Trophoblast cell (in vitro differentiated cells and primary cell): ENCODE measurements around the gene IFNA1. TPM values are rescaled to one million over a fixed set of nuclear protein-coding genes. Genes with fewer than 3 reads are reported as not detected.

ENCODE experiments used
- DNase-seq, 2 donors: peaks; one replicate each; pipeline ENCODE4 v3.0.0-alpha.2; 2016
- H2AFZ ChIP-seq: 2 replicates; pipeline ENCODE4 v1.6.1; 2013; ENCODE audit warnings: low read length, moderate library complexity, mild to moderate bottlenecking; ENCODE audit not compliant: insufficient read depth, poor library complexity
- H2AK5ac ChIP-seq: 2 replicates; pipeline ENCODE4 v1.6.1; 2013; ENCODE audit warnings: mild to moderate bottlenecking, low read length
- H2BK120ac ChIP-seq: 2 replicates; pipeline ENCODE4 v1.6.1; 2013; ENCODE audit warnings: low read length, mild to moderate bottlenecking, moderate library complexity; ENCODE audit not compliant: insufficient read depth, poor library complexity
- H2BK12ac ChIP-seq: 2 replicates; pipeline ENCODE4 v1.6.1; 2013; ENCODE audit warnings: mild to moderate bottlenecking, low read length, moderate library complexity
- H2BK5ac ChIP-seq: 2 replicates; pipeline ENCODE4 v1.6.1; 2013; ENCODE audit warnings: low read length, low read depth, moderate library complexity, mild to moderate bottlenecking; ENCODE audit not compliant: poor library complexity
- H3K14ac ChIP-seq: 2 replicates; pipeline ENCODE4 v1.6.1; 2013; ENCODE audit warnings: mild to moderate bottlenecking, low read length
- H3K18ac ChIP-seq: 2 replicates; pipeline ENCODE4 v1.6.1; 2013; ENCODE audit warnings: mild to moderate bottlenecking, low read length
- H3K23ac ChIP-seq: 2 replicates; pipeline ENCODE4 v1.6.1; 2013; ENCODE audit warnings: low read length
- H3K27ac ChIP-seq: 2 replicates; pipeline ENCODE4 v1.5.1; 2013; ENCODE audit warnings: low read depth, mild to moderate bottlenecking, inconsistent platforms, low read length, moderate library complexity
- H3K27me3 ChIP-seq: 2 replicates; pipeline ENCODE4 v1.6.1; 2013; ENCODE audit warnings: inconsistent platforms, mild to moderate bottlenecking, low read length, moderate library complexity; ENCODE audit not compliant: insufficient read depth
- H3K36me3 ChIP-seq, 2 experiments: 1 replicate in 1 of 2; 2 replicates in 1 of 2; pipeline ENCODE4 v1.6.1; 2013; ENCODE audit warnings: low read length in 2 of 2, mild to moderate bottlenecking in 2 of 2, moderate library complexity in 1 of 2; ENCODE audit not compliant: insufficient read depth in 2 of 2, control insufficient read depth in 1 of 2
- H3K4ac ChIP-seq: 2 replicates; pipeline ENCODE4 v1.6.1; 2013; ENCODE audit warnings: low read depth, mild to moderate bottlenecking, low read length, moderate library complexity
- H3K4me1 ChIP-seq, 2 experiments: 1 replicate in 1 of 2; 2 replicates in 1 of 2; pipeline ENCODE4 v1.6.1; 2013; ENCODE audit warnings: low read length in 2 of 2, mild to moderate bottlenecking in 2 of 2, moderate library complexity in 1 of 2; ENCODE audit not compliant: insufficient read depth in 2 of 2, control insufficient read depth in 1 of 2
- H3K4me2 ChIP-seq: 2 replicates; pipeline ENCODE4 v1.6.1; 2013; ENCODE audit warnings: inconsistent platforms, mild to moderate bottlenecking, low read length, moderate library complexity
- H3K4me3 ChIP-seq: 2 replicates; pipeline ENCODE4 v1.5.1; 2013; ENCODE audit warnings: mild to moderate bottlenecking, low read depth, low read length, inconsistent platforms
- H3K79me1 ChIP-seq: one replicate; pipeline ENCODE4 v1.6.1; 2013; ENCODE audit warnings: low read length
- H3K79me2 ChIP-seq: 2 replicates; pipeline ENCODE4 v1.6.1; 2013; ENCODE audit warnings: low read length, mild to moderate bottlenecking; ENCODE audit not compliant: control insufficient read depth, insufficient read depth, poor library complexity
- H3K9ac ChIP-seq: 2 replicates; pipeline ENCODE4 v1.6.1; 2013; ENCODE audit warnings: mild to moderate bottlenecking, low read length
- H3K9me3 ChIP-seq: 2 replicates; pipeline ENCODE4 v1.6.1; 2013; ENCODE audit warnings: low read depth, mild to moderate bottlenecking, control low read depth, inconsistent platforms, low read length; ENCODE audit not compliant: insufficient read depth
- H4K12ac ChIP-seq: 2 replicates; pipeline ENCODE4 v1.6.1; 2013; ENCODE audit warnings: low read depth, mild to moderate bottlenecking, low read length, moderate library complexity
- H4K8ac ChIP-seq: 2 replicates; pipeline ENCODE4 v1.6.1; 2013; ENCODE audit warnings: low read depth, mild to moderate bottlenecking, low read length, moderate library complexity
- H4K91ac ChIP-seq: one replicate; pipeline ENCODE4 v1.6.1; 2013; ENCODE audit warnings: low read depth, mild to moderate bottlenecking, low read length, moderate library complexity
- WGBS: extraction: QIAGEN DNeasy Blood & Tissue Kit; methylation state at CpG from one replicate; pipeline ENCODE4 v1.1.7; 2013; ENCODE audit warnings: missing lambda C conversion rate; ENCODE audit not compliant: insufficient read length, insufficient coverage; ENCODE audit errors: extremely low coverage; 5-methylcytosine and 5-hydroxymethylcytosine counted together
- polyA plus RNA-seq: library from polyadenylated mRNA; stranded (reverse); fragments of 200-250 nt; gene quantifications from 2 replicates; pipeline ENCODE4 v1.2.3, GENCODE V29; 2013

Gene IFNA1
- 0.08 and 0.10 TPM in 2 replicates for polyA plus RNA-seq

GRCh38 chr9:21440139-21440538, at the start of gene IFNA1:
Gene IFNA1, plus strand, starts transcription at chr9:21440439. Its CDS starts 69 bp downstream, at chr9:21440508.
- no peak within 1 kb of the TSS for H2AFZ ChIP-seq
- H3K23ac ChIP-seq: no peak within 1 kb of the TSS

GRCh38 chr9:21392270-21392669, 48.0 kb upstream of the IFNA1 start:
- Histone ChIP-seq H4K12ac (no peak overlapping the region), H3K36me3 (no peaks in the 10 kb centered on the region), H3K4me2 (no peak overlapping the region), H4K8ac (no peak overlapping the region), H2AFZ (no peak overlapping the region), H3K27me3 (no peaks in the 10 kb centered on the region), H2BK5ac (no peak overlapping the region), H3K9me3 (no peaks in the 10 kb centered on the region), H3K79me1 (no peaks in the 10 kb centered on the region), H3K23ac (no peak overlapping the region), H3K4me1 (no peaks in the 10 kb centered on the region), H3K18ac (no peak overlapping the region), H2BK120ac (no peak overlapping the region), H3K14ac (no peak overlapping the region), H2AK5ac (no peak overlapping the region), H3K4ac (no peak overlapping the region), H2BK12ac (no peak overlapping the region), H3K4me3 (no peak overlapping the region), H3K79me2 (no peaks in the 10 kb centered on the region), H3K27ac (no peak overlapping the region), H4K91ac (no peak overlapping the region), H3K9ac (no peak overlapping the region)
- DNase-seq: peak; percentile 15 to 65
- no CpG with 5 or more reads among the region's 6 CpGs for WGBS

More at GRCh38 chr9:21440139-21440538, at the start of gene IFNA1:
- WGBS: no CpG with 5 or more reads among the region's 4 CpGs
- Histone ChIP-seq H3K36me3 (no peaks in the 10 kb centered on the region), H4K8ac (no peak within 1 kb of the TSS), H4K12ac (no peak within 1 kb of the TSS), H2BK5ac (no peak within 1 kb of the TSS), H3K4me2 (no peak within 1 kb of the TSS), H4K91ac (no peak within 1 kb of the TSS), H3K9ac (no peak within 1 kb of the TSS), H3K4me3 (no peak within 1 kb of the TSS), H2AK5ac (no peak within 1 kb of the TSS), H3K79me2 (no peaks in the 10 kb centered on the region), H3K27ac (no peak within 1 kb of the TSS), H2BK12ac (no peak within 1 kb of the TSS), H3K4me1 (peaks cover 0 to 3% of the 10 kb centered on the region in 2 experiments), H3K79me1 (no peaks in the 10 kb centered on the region), H2BK120ac (no peak within 1 kb of the TSS), H3K27me3 (no peaks in the 10 kb centered on the region), H3K4ac (no peak within 1 kb of the TSS), H3K18ac (no peak within 1 kb of the TSS), H3K9me3 (no peaks in the 10 kb centered on the region), H3K14ac (no peak within 1 kb of the TSS)
- no peak for DNase-seq

- H3K18ac ChIP-seq: no peak overlapping the region
- no peaks in the 10 kb centered on the region for H3K79me2 ChIP-seq
- H3K4me1 ChIP-seq: no peaks in the 10 kb centered on the region
- H3K14ac ChIP-seq: no peak overlapping the region
- no peak overlapping the region for H4K91ac ChIP-seq
- H4K8ac ChIP-seq: peak overlapping the region; percentile 69
- no peak overlapping the region for H3K4ac ChIP-seq
- no peak overlapping the region for H2BK5ac ChIP-seq
- H2BK120ac ChIP-seq: no peak overlapping the region
- no peak overlapping the region for H3K23ac ChIP-seq
- no peaks in the 10 kb centered on the region for H3K9me3 ChIP-seq
- H2BK12ac ChIP-seq: no peak overlapping the region
- peak; percentile 17 to 55 for DNase-seq
- peak overlapping the region; percentile 24 for H3K9ac ChIP-seq
- H3K27ac ChIP-seq: no peak overlapping the region
- peak overlapping the region; percentile 68 for H2AFZ ChIP-seq
- H3K27me3 ChIP-seq: no peaks in the 10 kb centered on the region
- peak overlapping the region; percentile 4 for H4K12ac ChIP-seq
- H3K4me2 ChIP-seq: peak overlapping the region; percentile 86
- H3K4me3 ChIP-seq: peak overlapping the region; percentile 72
- no CpG with 5 or more reads among the region's 40 CpGs for WGBS
- no peaks in the 10 kb centered on the region for H3K79me1 ChIP-seq
- no peaks in the 10 kb centered on the region for H3K36me3 ChIP-seq
- no peak overlapping the region for H2AK5ac ChIP-seq
These were observed 44.2 kb upstream of the IFNA1 start for GRCh38 chr9:21395778-21396717.

GRCh38 chr9:21398955-21399489, 41.2 kb upstream of the IFNA1 start:
- Histone ChIP-seq H3K18ac (no peak overlapping the region), H3K79me2 (no peaks in the 10 kb centered on the region), H2BK5ac (no peak overlapping the region), H3K23ac (no peak overlapping the region), H3K4me2 (no peak overlapping the region), H4K91ac (no peak overlapping the region), H3K4ac (no peak overlapping the region), H3K9ac (no peak overlapping the region), H4K12ac (no peak overlapping the region), H3K14ac (no peak overlapping the region), H3K79me1 (no peaks in the 10 kb centered on the region), H3K36me3 (no peaks in the 10 kb centered on the region), H4K8ac (no peak overlapping the region), H3K4me1 (no peaks in the 10 kb centered on the region), H3K27ac (no peak overlapping the region), H3K9me3 (no peaks in the 10 kb centered on the region), H3K4me3 (no peak overlapping the region), H2BK12ac (no peak overlapping the region), H2AK5ac (no peak overlapping the region), H2BK120ac (no peak overlapping the region), H3K27me3 (no peaks in the 10 kb centered on the region), H2AFZ (no peak overlapping the region)
- no peak for DNase-seq
- no CpG with 5 or more reads among the region's 5 CpGs for WGBS
